HG03521 (cell line): Measurements from ENCODE around the gene ASIP.
"Not testable (repeated sequence)": the region's sequence is repeated elsewhere in the genome, so short reads cannot be mapped to it uniquely, and the experiment has no call there.

ENCODE experiments used
- ATAC-seq: cut with Tn5 transposase; IDR thresholded peaks from one replicate; pipeline ENCODE4 v1.9.1; 2021; ENCODE audit warnings: mild to moderate bottlenecking, moderate library complexity; ENCODE audit not compliant: unreplicated experiment

Gene ASIP

GRCh38 chr20:34240693-34241615, at the start of gene ASIP:
Gene ASIP (plus strand): TSS chr20:34241423. CDS start chr20:34260375, 18,952 bp downstream.
- ATAC-seq, result no peak

DNA sequence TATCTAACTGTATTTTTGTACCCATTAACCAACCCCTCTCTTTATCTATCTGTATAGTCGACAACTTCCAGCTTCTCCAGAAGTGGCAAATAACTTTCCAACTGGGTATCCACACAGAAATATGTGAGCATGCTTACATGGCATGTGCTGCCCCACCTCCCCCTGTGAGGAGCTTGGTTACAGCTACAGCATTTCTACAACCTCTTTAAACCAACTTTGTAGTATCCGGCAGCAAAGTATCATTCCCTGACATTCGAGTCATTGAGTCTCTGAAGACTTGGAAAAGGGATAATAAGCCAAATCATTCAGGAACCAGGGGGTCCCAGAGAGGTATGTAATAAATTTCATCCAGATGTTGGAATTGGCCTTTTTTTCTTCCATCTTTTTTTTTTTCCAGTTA, 48.2 kb upstream of the ASIP start:
- ATAC-seq, result no peak

- no peak for ATAC-seq
Measured at GRCh38 chr20:34199183-34199582, 42.0 kb upstream of the ASIP start.

- no peak for ATAC-seq
Measured at GRCh38 chr20:34200023-34200422, 41.2 kb upstream of the ASIP start.

GRCh38 chr20:34201531-34201930, 39.7 kb upstream of the ASIP start:
- ATAC-seq, result no peak

DNA sequence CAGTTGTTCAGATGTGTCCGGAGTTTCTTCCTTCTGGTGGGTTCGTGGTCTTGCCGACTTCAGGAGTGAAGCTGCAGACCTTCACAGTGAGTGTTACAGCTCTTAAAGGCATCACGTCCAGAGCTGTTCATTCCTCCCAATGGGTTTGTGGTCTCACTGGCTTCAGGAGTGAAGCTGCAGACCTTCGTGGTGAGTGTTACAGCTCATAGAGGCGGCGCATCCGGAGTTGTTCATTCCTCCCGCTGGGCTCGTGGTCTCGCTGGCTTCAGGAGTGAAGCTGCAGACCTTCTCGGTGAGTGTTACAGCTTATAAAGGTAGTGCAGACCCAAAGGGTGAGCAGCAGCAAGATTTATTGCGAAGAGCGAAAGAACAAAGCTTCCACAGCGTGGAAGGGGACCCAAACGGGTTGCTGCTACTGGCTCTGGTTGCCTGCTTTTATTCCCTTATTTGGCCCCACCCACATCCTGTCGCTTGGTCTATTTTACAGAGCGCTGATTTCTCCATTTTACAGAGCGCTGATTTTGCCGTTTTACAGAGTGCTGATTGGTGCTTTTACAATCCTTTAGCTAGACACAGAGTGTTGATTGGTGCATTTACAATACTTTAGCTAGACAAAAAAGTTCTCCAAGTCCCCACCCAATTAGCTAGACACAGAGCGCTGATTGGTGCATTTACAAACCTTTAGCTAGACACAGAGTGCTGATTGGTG, 35.9 kb upstream of the ASIP start:
- ATAC-seq, result not testable (repeated sequence)

GRCh38 chr20:34209111-34209510, 32.1 kb upstream of the ASIP start:
- no peak for ATAC-seq

- no peak for ATAC-seq
Measured at GRCh38 chr20:34210271-34210670, 31.0 kb upstream of the ASIP start.

GRCh38 chr20:34211591-34211990, 29.6 kb upstream of the ASIP start:
- no peak for ATAC-seq

DNA sequence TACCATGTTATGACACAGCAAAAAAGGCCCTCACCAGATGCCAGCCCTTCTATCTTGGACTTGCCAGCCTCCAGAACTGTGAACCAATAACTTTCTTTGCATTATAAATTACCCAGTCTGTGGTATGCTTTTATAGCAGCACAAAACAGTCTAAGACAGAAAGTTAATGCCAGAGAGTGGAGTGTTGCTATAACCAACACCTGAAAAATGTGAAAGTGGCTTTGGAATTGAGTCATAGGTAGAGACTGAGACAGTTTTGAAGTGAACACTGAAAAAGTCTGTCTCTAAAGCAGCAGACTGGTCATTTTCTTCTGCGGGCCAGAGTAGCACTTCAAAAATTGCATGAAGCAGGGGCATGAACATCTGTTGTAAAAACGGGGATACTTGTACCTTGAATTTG, 28.0 kb upstream of the ASIP start:
- no peak for ATAC-seq

DNA sequence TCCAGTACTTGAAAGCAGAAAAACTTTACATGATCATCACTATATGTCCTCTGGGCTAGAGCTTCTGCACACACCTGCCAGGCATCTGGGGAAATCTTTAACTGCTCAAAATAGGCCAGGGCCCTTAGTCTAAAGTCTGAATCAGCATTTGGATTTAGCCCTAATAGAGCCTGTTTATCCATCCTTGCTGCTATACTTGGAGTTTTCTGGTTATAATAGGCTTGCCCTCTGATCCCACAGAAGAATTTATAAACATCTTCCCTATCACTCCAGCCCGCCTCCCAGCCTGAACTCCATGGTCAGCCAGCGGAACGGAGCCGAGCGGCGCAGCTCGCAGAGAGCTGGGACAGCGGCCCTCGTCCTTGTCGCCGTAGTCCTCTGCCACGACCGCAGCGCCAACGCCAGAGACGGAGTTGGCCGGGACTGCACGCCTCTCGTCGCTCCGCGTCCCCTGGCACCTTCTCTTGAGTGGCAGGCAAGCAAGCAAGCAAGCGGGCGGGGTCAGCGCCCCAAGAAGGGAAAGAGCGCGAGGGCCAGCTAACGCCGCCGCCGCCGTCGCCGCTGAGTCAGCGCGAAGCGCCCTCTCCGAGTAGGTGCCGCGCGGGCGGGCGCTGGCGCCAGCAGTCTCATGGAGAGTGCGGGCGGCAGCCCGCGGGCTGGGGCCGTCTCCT, 25.4 kb upstream of the ASIP start:
- no peak for ATAC-seq

DNA sequence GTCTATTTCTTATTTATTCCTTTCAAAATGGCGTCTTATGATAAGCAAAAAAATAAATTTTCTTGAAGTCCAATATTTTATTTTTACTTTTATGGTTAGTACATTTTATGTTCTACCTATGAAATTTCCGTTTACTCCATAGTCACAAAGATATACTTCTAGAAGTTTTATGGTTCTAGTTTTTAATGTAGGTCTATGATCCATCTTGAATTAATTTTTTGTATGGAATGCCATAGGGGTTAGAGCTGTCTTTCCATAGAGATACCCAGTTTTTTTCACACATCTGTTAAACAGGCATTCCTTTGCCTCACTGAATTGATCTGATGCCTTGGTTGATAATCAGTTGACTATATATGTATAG, 24.9 kb upstream of the ASIP start:
- no peak for ATAC-seq

DNA sequence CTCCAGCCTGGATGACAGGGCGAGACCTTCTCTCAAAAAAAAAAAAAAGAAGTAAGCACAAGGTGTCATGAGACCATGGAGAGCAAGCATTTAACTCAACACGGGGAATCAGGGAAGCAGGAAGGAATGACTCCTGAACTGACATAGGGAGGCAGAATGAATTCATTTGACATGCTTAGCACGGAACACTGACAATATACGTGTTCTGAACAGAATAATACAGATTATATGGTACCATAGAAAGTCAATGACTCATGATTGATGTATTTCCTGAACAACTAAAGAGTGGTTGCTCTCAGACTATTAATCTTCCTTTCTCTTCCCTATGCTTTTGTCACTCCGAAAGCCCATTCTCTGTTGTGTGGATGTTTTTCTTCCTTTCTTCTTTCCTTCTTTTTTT, 20.7 kb upstream of the ASIP start:
- no peak for ATAC-seq

- ATAC-seq, result no peak
Measured at GRCh38 chr20:34222208-34222607, 19.0 kb upstream of the ASIP start.

GRCh38 chr20:34224251-34224650, 17.0 kb upstream of the ASIP start:
- not testable (repeated sequence) for ATAC-seq

DNA sequence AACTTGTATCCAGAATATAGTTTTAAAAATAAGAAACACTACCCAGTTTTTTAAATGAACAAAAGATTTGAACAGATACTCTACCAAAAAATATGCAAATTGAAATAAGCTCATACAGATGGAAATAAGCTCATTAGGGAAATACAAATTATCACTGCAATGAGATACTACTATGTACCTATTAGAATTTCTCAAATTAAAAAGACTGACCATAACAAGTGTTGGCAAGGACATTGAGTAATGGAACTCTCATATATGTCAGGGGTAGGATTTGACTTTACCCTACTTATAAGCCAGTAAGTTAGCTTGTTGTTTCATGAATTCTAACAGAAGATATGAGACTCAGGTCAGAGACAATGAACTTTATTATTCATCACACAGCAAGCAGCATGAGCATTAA, 9.6 kb upstream of the ASIP start:
- ATAC-seq, result no peak

DNA sequence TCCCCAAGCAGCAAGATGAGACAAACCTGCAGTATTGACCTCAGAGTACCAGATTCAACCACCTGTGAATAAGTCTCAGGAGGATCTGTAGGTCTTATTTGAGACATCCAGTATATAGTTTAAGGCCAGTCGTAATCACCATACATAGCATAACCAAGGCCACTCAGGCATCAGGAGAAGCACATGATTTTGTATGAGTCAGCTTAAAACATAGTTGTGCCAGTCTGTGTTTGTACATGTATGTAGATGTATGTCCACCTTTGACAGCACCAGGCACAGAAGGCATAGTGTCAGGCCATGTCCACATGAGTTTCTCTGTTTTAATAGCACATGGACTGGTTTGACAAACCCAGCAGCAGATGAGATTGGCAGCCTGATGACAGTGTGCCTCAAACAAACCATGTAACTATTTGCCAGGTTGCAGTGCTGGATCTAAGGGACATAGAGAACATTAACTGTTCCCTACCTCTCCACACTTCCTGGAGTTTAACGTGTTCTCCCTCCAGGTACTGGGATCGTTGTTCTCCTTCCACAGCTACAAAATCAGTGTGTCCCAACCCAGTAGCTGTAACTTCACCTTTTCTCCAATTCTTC, 8.6 kb upstream of the ASIP start:
- no peak for ATAC-seq

DNA sequence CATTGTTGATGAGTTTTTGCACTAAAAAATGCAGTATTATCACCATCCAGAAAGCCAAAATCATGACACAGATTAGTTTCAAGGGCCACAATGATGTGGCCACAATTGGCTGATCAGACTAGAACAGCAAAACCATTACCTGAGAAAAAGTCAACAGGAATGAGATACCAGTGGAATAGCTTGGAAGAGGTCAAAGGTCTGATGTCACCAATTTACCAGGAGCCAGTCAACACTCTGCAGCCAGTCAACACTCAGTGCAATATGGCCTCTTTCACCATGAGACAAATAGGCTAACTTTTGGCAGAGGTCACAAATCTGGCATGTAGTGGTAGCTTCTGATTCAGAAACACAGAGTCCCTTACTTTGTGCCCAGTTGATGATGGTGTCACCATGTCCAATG, 7.5 kb upstream of the ASIP start:
- no peak for ATAC-seq

DNA sequence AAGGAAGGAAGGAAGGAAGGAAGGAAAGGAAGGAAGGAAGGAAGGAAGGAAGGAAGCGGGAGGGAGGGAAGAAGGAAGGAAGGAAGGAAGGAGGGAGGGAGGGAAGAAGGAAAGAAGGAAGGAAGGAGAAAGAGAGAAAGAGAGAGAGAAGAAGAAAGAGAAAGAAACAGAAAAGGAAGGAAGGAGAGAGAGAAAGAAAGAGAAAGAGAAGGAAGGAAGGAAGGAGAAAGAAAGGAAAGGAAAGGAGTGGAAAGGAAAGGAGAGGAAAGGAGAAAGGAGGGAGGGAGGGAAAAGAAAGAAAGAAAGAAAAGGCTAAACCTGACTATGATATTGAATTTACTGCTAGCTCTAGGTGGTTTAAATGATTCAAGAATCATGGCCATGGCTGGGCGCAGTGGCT, 5.3 kb upstream of the ASIP start:
- no peak for ATAC-seq

- no peak for ATAC-seq
Measured at GRCh38 chr20:34237942-34238341, 3.3 kb upstream of the ASIP start.

DNA sequence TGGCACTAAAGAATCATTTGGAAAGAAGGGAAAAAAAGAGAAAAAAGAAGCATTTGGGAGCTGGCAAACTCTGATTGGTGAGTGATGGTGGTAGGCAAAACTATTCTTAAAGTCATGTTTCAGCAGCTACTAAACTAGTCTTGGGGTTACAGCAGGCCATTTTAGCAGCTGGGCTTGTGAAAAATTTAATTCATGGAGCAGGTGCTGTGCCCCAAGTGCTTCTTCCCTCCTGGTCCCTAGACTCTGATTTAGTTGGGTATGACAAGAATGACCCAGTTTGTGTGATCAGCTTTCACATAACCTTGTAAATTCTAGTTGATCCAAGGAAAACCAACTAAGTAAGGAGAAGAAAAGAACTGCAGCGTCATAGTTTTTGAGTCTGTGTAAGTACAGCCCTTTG, 1.1 kb upstream of the ASIP start:
- ATAC-seq, result no peak
